DMS53 (cell line): ENCODE results near the gene HGS.
A peak's percentile ranks its signal among the peaks of the same experiment; 100 is the strongest.

Experiments
- DNase-seq: peaks from one replicate; lab custom pipeline; 2025; lab: John Stamatoyannopoulos, UW

Gene HGS

GRCh38 chr17:81655378-81656117 lies 28.3 kb upstream of the HGS start:
- DNase-seq, result no peak

- DNase-seq, result no peak
Measured at GRCh38 chr17:81656118-81656743, 27.6 kb upstream of the HGS start, which contains the start of gene PDE6G. Gene PDE6G (minus strand): TSS chr17:81656542. CDS start chr17:81653305, 3,237 bp downstream.

DNA sequence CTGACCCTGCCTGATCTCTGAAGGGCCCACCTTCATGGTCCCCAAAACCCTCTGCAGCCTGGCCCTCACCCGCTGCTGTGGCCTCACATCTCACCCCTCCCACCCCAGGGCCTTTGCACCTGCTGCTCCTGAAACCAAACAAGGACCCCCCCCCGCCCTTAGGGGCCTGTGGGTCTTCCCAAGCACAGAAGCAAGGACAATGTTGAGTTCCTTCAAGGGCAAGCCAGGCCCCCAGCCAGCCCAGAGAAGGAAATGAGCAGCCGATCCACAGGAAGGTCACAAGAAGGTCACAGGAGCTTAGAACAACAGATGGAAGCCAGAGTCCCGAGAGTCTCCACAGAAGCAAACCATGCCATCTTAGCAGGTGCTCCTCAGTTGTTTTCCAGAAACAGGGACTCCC lies 27.0 kb upstream of the HGS start:
- no peak for DNase-seq

GRCh38 chr17:81659038-81659437 lies 24.8 kb upstream of the HGS start:
- no peak for DNase-seq

GRCh38 chr17:81660441-81660840 lies 23.4 kb upstream of the HGS start:
- DNase-seq, result no peak

DNA sequence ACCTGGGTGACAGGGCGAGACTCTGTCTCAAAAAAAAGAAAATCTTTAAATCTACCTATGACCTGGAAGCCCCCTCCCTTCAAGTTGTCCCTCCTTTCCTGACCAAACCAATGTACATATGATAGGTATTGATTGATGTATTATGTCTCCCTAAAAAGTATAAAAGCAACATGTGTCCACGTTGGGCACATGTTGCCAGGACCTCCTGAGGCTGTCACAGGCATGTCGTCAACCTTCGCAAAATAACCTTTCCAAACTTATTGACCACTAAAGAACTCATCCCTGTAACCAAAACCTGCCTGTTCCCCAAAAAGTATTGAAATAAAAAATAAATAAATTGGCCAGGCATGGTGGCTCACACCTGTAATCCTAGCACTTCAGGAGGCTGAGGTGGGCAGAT lies 21.8 kb upstream of the HGS start:
- no peak for DNase-seq

DNA sequence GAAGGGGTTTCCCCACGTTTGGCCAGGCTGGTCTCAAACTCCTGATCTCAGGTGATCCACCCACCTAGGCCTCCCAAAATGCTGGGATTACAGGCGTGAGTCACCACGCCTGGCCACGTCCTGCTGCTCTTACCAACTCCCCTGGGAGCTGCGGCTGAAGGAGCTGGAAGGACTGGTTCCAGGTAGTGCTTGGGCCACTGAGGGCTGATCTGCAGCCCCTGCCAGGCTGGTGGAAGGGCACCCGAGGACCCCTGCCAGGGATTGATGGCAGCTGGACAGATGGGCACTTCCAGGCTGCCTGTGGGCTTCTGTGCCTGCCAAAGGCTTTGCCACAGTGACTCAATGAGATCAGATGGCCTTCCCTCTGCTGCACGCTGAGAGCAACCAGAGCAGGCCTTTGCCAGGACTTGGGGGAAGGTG lies 19.8 kb upstream of the HGS start:
- DNase-seq, result no peak

DNA sequence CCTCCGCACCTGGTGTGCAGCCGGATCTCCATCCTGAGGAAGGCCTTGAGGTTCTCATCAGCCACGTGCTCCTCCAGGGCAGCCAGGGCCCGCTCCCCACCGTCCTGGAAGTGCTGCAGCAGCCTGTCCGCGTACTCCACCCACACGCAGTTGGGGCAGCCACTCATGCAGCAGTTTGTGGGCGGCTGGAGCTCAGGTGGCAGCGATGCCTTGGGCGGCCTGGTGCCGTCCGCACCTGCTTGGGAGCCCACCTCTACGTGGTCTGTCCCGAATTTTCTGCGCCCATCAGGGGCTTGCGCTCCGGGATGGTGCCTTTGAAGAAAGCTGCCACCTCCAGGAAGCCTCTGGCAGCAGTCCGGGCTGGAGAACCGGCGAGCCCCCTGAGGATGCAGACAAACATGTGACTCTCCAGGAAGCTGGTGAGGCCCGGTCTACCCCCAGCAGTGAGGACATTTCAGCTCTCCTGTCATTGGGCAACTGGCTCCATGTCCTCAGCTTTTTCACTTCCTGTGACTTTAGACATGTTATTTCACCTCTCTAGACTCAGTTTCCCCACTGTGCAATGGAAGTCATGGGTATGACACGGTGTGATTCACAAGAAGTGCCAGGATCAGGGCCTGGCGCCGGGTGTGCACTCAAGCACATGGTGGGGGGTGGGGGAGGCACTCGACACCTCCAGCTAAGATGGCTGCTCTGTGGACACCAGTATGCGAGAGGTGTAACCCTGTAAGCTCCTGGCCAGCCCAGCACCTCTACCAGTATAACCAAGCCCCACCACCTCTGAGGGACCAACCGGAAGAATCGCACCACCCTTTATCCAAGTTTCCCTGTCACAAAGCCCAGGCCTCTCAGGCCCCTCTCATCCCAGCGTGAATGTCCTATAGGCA lies 18.4 kb upstream of the HGS start:
- peak; percentile 69 for DNase-seq

- peak; percentile 75 for DNase-seq
Measured at GRCh38 chr17:81666092-81666341, 17.8 kb upstream of the HGS start.

DNA sequence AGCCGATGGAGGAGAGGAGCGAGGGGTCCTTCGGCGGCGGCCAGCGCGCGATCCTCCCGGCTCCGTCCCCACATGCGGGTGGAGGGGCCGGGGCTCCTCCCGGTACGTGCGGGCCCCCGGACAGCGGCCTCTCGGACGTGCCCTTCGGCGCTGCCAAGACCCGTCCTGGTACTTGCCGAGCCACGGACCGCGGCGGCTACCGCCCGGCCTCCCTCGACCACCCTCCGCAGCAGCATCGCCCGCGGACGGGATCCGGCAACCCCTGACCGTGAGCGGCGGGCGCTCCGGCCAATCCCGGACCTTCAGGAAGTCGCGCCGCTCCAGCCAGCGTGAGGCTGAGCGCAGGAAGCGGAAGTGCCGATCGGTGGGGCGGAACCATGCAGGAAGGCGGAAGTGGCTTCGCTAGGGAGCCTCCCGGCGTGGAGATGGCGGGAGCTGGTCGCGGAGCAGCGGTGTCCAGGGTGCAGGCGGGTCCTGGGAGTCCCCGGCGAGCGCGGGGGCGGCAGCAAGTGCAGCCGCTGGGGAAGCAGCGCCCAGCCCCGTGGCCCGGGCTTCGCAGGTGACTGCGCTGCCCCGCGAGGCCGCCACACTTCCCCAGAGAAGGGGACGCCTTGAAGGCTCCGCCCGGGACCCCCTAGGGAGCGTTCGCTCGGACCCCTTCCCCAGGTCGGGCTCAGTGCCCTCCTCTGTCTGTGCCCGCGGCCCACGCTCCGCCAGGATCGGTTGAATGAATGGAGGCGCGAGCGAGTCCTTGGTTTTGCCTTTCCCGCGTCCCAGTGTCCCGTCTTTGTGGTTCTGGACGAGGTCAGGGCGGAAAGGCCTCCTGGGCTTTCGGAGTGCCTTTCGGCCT lies 17.2 kb upstream of the HGS start, which contains the start of the genes CCDC137 and OXLD1:
Gene CCDC137, plus strand, starts transcription at position 396 of the 850 bp plus-strand sequence. Its CDS starts 30 bp downstream, at position 426.
Gene OXLD1, minus strand, starts transcription at position 264 of the 850 bp plus-strand sequence. Its CDS starts 28 bp downstream, at position 236.
- peak; percentile 99 for DNase-seq

DNA sequence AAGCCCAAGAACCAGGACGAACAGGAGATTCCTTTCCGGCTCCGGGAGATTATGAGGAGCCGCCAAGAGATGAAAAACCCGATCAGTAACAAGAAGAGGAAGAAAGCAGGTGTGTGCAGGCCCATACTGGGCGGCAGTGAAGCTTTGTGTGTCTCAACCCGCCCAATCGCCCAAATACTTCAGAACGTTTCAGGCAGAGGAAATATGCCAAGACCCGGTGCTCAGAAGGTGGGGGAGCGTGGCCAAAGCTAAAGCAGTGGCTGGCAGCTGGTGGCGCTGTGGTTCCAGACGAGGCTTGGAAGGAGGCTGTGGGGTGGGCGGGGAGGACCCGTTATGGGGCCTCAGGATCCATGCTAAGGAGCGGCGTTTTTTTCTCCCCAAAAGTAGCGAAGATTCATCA lies 16.1 kb upstream of the HGS start:
- no peak for DNase-seq

DNA sequence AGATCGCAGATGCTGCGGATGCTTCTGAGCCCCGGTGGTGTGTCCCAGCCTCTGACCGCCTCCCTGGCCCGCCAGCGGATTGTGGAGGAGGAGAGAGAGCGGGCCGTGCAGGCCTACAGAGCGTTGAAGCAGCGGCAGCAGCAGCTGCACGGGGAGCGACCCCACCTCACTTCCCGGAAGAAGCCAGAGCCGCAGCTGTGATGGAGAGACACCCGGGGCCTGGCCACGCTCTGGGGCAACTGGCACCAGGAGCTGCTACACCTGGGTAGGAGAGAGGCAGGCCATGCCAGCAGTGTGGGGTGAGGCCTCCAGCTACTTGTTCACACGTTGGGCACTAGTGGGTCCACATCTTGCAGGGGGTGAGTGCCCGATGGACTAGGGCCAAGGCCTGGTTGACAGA lies 11.3 kb upstream of the HGS start:
- no peak for DNase-seq

DNA sequence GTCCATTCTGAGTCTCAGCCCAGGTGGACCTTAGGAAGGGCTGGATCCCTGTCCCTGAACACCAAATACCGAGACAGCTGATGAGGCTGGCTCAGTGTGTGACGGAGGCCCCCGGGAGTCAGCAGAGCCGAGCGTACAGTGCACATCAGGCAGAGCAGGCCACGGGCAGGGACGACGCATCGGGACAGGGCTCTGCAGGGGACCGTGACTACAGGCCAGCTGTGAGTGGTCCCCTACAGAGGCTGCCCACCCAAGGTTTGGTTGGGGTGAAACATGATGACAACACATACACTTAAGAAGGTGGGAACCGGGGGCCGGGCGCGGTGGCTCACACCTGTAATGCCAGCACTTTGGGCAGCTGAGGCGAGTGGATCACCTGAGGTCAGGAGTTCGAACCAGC lies 10.9 kb upstream of the HGS start:
- no peak for DNase-seq

GRCh38 chr17:81673561-81674258 lies 10.1 kb upstream of the HGS start:
- DNase-seq, result no peak

DNA sequence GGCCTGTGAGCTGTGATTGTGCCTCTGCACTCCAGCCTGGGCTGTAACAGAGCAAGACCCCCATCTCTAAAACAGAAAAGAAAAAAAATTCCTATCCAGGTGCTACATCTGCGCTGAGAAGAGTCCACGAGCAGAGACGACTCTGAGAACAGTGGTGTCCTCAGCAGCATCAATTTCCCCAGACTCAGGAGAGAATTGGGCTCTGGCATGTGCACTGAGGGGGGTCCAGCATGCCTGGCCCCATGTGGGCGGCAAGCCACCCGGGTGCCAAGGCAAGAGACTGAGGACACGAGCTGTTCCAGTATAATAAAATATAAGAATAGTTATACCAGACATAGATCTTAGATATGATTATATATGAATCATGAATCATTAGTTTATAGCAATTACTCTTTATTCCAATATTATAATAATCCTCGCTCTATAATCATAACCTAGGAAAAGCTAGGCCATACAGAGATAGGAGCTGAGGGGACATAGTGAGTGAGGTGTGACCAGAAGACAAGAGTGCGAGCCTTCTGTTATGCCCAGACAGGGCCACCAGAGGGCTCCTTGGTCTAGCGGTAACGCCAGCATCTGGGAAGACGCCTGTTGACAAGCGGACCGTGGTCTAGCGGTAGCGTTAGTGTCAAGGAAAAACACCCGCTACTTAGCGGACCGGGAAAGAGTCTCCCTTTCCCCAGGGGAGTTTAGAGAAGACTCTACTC lies 8.1 kb upstream of the HGS start:
- peak; percentile 66 for DNase-seq

GRCh38 chr17:81676906-81677305 lies 6.9 kb upstream of the HGS start:
- peak; percentile 40 for DNase-seq

GRCh38 chr17:81680150-81680549 lies 3.7 kb upstream of the HGS start:
- DNase-seq, result peak; percentile 67

DNA sequence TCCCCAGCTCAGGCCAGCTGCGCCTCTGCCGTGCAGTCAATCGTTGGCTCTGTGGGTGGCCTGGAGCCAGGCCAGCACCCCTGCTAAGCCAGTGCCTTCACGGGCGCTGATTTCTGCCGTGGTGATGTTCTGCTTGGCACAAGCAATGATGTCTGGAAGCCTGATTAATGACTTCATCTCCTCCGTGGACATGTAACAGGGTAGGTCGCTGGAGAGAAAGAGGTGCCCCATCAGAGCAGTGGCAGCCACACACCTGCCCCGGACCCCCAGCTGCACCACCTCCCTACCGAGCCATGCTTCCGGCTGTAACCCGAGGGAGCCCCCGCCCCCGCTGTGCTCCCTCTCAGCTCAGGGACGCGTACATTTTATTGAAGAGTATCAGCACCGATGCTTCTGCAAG lies 2.1 kb upstream of the HGS start:
- no peak for DNase-seq

DNA sequence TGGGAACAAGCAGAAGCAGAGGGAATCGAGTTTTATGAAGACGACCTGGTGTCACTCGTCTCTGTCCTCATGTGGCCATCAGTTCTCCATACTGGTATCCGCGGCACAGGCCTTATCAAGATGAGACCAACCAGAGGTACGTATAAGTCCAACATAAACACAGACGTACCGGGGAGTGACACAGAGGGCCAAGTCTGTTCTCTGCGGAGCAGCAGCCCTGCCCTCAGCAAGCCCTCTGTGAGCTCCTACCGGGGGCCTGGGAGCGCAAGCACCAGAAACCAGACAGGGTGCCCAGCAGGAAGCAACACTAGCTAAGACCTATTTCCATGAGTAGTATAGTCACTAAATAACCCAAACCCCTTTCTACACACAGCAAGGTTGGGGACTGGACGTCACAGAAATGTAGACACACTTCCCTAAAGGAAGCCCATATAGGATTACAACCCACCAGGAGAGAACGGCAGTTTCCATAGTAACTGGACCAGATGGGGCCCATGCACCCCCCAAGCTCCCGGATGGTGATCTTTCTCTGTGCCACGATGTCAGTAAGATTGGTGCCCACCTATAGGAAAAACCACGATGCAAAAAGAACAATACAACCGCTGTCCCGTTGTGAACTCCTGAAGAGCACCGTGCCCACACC lies 1.1 kb upstream of the HGS start:
- peak; percentile 54 for DNase-seq

DNA sequence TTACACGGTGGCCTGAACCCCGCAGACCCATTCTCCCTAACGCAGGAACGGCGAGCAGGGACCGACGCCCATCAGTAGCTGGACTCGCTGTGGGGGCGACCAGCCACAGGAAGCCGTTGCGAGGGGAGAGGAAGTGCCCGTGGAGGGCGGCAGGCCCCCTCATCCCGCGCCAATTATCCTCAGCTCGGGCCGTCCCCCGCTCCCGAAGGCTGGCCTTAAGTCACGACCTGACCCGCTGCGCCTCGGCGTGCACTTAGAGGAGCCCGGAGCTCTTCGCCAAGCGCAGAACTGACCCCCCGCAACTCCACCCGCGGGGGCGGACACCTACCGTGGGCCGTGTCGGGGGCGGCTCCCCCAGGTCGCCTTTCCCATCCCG lies 615 bp upstream of the HGS start:
- no peak for DNase-seq
